ENCODE measurements around the gene DOCK9.

DOCK9 gene

DNA sequence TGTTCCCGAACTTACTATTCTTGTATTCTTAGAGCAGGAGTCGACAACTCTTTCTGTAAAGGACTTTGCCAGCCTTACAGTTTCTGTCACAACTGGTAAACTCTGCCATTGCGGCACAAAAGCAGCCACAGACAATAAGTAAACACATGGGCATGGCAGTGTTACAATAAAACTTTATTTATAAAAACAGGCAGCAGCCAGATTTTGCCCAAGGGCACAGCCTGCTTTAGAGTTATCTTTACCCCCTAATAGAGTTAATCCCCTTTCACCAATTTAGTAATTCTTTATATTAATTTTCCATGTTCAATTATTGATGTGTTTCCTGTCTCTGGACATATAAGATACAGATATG, 19.4 kb downstream of the DOCK9 start:
- no peak overlapping the region for H3K4me3 ChIP-seq (ENCODE audit: low read depth, low read length)
- TF ChIP-seq, protein P1, sequence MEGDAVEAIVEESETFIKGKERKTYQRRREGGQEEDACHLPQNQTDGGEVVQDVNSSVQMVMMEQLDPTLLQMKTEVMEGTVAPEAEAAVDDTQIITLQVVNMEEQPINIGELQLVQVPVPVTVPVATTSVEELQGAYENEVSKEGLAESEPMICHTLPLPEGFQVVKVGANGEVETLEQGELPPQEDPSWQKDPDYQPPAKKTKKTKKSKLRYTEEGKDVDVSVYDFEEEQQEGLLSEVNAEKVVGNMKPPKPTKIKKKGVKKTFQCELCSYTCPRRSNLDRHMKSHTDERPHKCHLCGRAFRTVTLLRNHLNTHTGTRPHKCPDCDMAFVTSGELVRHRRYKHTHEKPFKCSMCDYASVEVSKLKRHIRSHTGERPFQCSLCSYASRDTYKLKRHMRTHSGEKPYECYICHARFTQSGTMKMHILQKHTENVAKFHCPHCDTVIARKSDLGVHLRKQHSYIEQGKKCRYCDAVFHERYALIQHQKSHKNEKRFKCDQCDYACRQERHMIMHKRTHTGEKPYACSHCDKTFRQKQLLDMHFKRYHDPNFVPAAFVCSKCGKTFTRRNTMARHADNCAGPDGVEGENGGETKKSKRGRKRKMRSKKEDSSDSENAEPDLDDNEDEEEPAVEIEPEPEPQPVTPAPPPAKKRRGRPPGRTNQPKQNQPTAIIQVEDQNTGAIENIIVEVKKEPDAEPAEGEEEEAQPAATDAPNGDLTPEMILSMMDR (IDR thresholded peaks at IDR 0.05; ENCODE audit: low read depth, low read length, missing control alignments) = no peak
- in situ Hi-C loops (cut with HindIII; ENCODE audit: low sequenced_read_pairs) = no loop called here
- no peak for DNase-seq (ENCODE audit: low read depth)

DNA sequence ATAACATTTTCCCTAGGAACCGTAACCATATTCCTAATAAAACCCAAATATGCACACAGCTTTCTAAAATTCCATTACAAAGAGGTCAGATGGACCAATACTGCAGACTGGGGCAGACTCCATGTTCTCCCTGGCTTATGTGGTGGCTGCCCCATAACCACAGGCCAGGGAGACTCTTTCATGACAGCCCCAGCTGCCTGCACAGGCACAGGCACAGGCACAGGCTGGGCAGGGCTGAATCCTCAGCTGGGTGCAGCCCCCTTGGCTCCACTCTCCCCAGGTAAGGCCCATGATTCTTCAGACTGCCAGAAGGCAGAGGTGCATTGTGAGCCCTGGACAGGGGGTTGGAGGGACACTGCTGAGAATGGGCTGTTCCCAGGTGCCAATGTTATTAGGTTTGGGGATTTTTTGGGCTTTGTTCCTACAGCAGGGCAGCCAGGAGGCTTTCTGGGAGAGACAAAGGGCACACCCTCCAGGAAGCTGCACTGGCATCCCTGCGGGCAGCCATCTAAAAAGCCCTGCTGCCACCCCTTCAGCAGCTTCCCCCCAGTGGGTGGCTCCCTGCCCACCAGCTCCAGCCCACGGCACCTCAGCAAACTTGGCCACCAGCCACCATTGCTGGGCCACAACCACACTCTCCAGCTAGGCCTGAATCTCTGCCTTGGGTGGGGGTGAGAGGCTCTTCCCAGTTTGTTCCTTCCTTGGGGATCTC, 20.0 kb downstream of the DOCK9 start:
- no peak overlapping the region for H3K4me3 ChIP-seq (ENCODE audit: low read depth, low read length)
- in situ Hi-C loops (cut with HindIII; ENCODE audit: low sequenced_read_pairs) = no loop called here
- no peak for DNase-seq (ENCODE audit: low read depth)
- TF ChIP-seq, protein P1 (IDR thresholded peaks at IDR 0.05; ENCODE audit: low read depth, low read length, missing control alignments) = no peak

- no peak overlapping the region for H3K4me3 ChIP-seq (ENCODE audit: low read depth, low read length)
- TF ChIP-seq, protein P1 (IDR thresholded peaks at IDR 0.05; ENCODE audit: low read depth, low read length, missing control alignments) = no peak
- DNase-seq (ENCODE audit: low read depth) = no peak
- in situ Hi-C loops (cut with HindIII; ENCODE audit: low sequenced_read_pairs) = no loop called here
These were observed 22.5 kb downstream of the DOCK9 start for GRCh38 chr13:98955336-98955735.

- TF ChIP-seq, protein P1 (IDR thresholded peaks at IDR 0.05; ENCODE audit: low read depth, low read length, missing control alignments) = no peak
- in situ Hi-C loops (cut with HindIII; ENCODE audit: low sequenced_read_pairs) = no loop called here
- DNase-seq (ENCODE audit: low read depth) = peak; percentile 48
- H3K4me3 ChIP-seq (ENCODE audit: low read depth, low read length) = no peak overlapping the region
These were observed 23.6 kb downstream of the DOCK9 start for GRCh38 chr13:98954313-98954712.

DNA sequence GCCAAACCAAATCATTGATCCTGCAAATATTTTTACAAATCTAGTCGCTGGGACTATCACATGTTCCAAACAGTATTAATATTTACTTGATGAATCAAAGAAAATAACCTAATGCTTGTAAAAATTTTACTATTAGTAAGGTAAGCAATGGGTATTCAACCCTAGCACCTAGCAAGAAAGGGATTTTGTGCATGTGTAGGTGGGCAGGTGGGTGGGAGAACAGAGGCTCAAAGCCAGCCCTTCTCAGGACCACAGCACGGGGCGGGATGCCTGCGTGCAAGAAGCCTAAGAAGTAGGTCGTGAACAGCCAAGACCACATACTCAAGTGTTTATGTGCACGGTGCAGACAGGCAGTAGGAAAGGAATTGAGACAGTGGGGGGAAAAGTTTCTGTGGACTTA, 26.6 kb downstream of the DOCK9 start:
- DNase-seq (ENCODE audit: low read depth) = no peak
- TF ChIP-seq, protein P1 (IDR thresholded peaks at IDR 0.05; ENCODE audit: low read depth, low read length, missing control alignments) = no peak
- H3K4me3 ChIP-seq (ENCODE audit: low read depth, low read length) = no peak overlapping the region
- in situ Hi-C loops (cut with HindIII; ENCODE audit: low sequenced_read_pairs) = no loop called here

- H3K4me3 ChIP-seq (ENCODE audit: low read depth, low read length) = no peak overlapping the region
- in situ Hi-C loops (cut with HindIII; ENCODE audit: low sequenced_read_pairs) = no loop called here
- DNase-seq (ENCODE audit: low read depth) = no peak
- TF ChIP-seq, protein P1 (IDR thresholded peaks at IDR 0.05; ENCODE audit: low read depth, low read length, missing control alignments) = no peak
These were observed 27.2 kb downstream of the DOCK9 start for GRCh38 chr13:98950705-98951104.

Data from astrocyte of the cerebellum (primary cell).